Ovary (tissue), 9 donors: ENCODE results near the gene TNS1. TPM values are rescaled to one million over a fixed set of nuclear protein-coding genes. Genes with fewer than 3 reads are reported as not detected.

Experiments
- DNase-seq, 5 donors: peaks; one replicate each; pipeline ENCODE4 v3.0.0-alpha.2; 2019 to 2020
- H3K27ac ChIP-seq, 2 donors: fragments of 200-600 bp; one replicate each; pipeline versions ENCODE4 v1.5.1 to v1.8.0; 2019 to 2022
- H3K27me3 ChIP-seq: fragments of 200-600 bp; one replicate; pipeline ENCODE4 v1.8.0; 2022
- H3K36me3 ChIP-seq: fragments of 200-600 bp; sonication (generic); one replicate; pipeline ENCODE4 v1.5.1; 2019
- H3K4me1 ChIP-seq: one replicate; pipeline ENCODE4 v1.8.1; 2013; ENCODE audit warnings: mild to moderate bottlenecking, moderate library complexity; ENCODE audit not compliant: insufficient read depth
- H3K4me3 ChIP-seq: fragments of 200-600 bp; sonication (generic); one replicate; pipeline ENCODE4 v1.5.1; 2017
- H3K9me3 ChIP-seq, 2 donors: fragments of 200-600 bp in 1 of 2; sonication (generic) in 1 of 2; one replicate each; pipeline versions ENCODE4 v1.5.1 to v1.8.1; 2013 to 2019; ENCODE audit warnings: mild to moderate bottlenecking in 1 of 2, moderate library complexity in 1 of 2
- EP300 ChIP-seq: sonication (generic); formaldehyde crosslinking; IDR thresholded peaks from one replicate; pipeline ENCODE4 v1.6.1; 2017; ENCODE audit warnings: antibody characterized with exemption
- POLR2A ChIP-seq: fragments of 450-650 bp; IDR thresholded peaks from one replicate; pipeline ENCODE4 v1.6.1; 2017; ENCODE audit warnings: antibody characterized with exemption, mild to moderate bottlenecking, moderate library complexity
- WGBS, 3 donors: extraction: QIAGEN DNeasy Blood & Tissue Kit in 1 of 3; methylation state at CpG; one replicate each; pipeline versions ENCODE4 v1.1.5 to v1.1.7; 2013 to 2017; 5-methylcytosine and 5-hydroxymethylcytosine counted together
- intact Hi-C, 4 donors: fragments of 100-400 bp; cut with DNase I; formaldehyde crosslinking; loops; one replicate each; pipeline versions ENCODE4 v1.11.0 to v1.15.1; 2022 to 2023
- polyA plus RNA-seq, 2 donors: library from polyadenylated mRNA; stranded (reverse); fragments of 200-250 nt in 1 of 2; fragments of 350-450 nt in 1 of 2; fragmentation: Illumina TruSeq in 1 of 2; extraction: RNeasy Lipid Tissue Mini Kit (QIAGEN cat#74804) in 1 of 2; gene quantifications; one replicate each; pipeline ENCODE4 v1.2.3, GENCODE V29; 2013 to 2014
- total RNA-seq, 7 donors: library from RNA; depleted of rRNA in 2 of 7; stranded (reverse); fragments of >200 nt in 2 of 7; fragmentation: NEBNext Ultra II Directional in 3 of 7; extraction: Animal tissue kit (Norgen Biotek cat#: 25700) in 3 of 7; gene quantifications; one replicate each; pipeline versions ENCODE4 v1.1.0 to v1.2.4, GENCODE V29; 2016 to 2023
- TF ChIP-seq, protein P1 (sequence below), 3 donors: fragments of 450-650 bp in 2 of 3; fragments of 200-600 bp in 1 of 3; IDR thresholded peaks; one replicate each; pipeline versions ENCODE4 v1.5.1 to v1.8.0; 2016 to 2022; ENCODE audit warnings: antibody characterized with exemption in 3 of 3, mild to moderate bottlenecking in 1 of 3
- donor health status: DM: no; HTN: no; CAD: no; lungs with moderate emphysema.
- donor health status: DM: no; HTN: no; CAD: no.
- donor health status: Bipolar disorder and iron deficiency.
- donor health status: DM: yes; HTN: yes; CAD: no.
- donor health status: DM: no; HTN: no; CAD: no.
- donor health status: DM: yes; HTN: yes; CAD: no.

TNS1 gene
- total and polyA plus RNA-seq, 9 donors, result 140 to 568 (median 356) TPM

DNA sequence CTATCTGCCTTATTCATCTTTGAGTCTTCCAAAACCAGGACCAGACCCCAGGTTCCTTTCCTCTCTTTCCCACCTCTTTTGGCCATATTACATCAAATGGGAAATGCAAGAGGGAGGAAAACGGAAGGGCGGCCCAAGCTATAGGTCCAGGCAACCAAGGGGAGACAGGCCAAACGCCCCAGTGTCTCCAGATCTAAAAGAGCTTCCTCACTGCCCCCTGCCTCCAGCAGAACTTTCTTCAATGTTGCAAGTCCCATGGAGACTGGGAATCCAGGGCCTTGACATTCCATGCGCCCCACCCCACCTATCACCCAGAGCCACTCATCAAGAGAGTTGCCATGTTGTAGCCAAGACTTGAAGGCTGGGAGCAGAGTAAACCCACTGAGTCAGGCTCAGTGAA, 15.4 kb downstream of the TNS1 start:
- H3K36me3 ChIP-seq, result no peaks in the 10 kb centered on the region
- intact Hi-C loops, result loop anchor here in 3 of 4 donors (5.0 to 10.0 kb wide), 3 partner anchors 90 to 100 kb away; no protein-coding TSS in a partner anchor
- H3K4me1 ChIP-seq, result peaks cover 12% of the 10 kb centered on the region
- peak overlapping the region in 1 of 2 donors; percentile 32 for H3K27ac ChIP-seq
- H3K27me3 ChIP-seq, result no peaks in the 10 kb centered on the region
- WGBS, 3 donors, result 93 to 100% (median 95%) methylated on average over 4 of the region's 4 CpGs
- peak in 3 of 5 donors; percentile 16 to 34 (median 21) for DNase-seq
- H3K4me3 ChIP-seq, result no peak overlapping the region
- TF ChIP-seq POLR2A (no peak), EP300 (no peak)
- TF ChIP-seq, protein P1, sequence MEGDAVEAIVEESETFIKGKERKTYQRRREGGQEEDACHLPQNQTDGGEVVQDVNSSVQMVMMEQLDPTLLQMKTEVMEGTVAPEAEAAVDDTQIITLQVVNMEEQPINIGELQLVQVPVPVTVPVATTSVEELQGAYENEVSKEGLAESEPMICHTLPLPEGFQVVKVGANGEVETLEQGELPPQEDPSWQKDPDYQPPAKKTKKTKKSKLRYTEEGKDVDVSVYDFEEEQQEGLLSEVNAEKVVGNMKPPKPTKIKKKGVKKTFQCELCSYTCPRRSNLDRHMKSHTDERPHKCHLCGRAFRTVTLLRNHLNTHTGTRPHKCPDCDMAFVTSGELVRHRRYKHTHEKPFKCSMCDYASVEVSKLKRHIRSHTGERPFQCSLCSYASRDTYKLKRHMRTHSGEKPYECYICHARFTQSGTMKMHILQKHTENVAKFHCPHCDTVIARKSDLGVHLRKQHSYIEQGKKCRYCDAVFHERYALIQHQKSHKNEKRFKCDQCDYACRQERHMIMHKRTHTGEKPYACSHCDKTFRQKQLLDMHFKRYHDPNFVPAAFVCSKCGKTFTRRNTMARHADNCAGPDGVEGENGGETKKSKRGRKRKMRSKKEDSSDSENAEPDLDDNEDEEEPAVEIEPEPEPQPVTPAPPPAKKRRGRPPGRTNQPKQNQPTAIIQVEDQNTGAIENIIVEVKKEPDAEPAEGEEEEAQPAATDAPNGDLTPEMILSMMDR (IDR thresholded peaks at IDR 0.05), result no peak
- no peaks in the 10 kb centered on the region for H3K9me3 ChIP-seq

DNA sequence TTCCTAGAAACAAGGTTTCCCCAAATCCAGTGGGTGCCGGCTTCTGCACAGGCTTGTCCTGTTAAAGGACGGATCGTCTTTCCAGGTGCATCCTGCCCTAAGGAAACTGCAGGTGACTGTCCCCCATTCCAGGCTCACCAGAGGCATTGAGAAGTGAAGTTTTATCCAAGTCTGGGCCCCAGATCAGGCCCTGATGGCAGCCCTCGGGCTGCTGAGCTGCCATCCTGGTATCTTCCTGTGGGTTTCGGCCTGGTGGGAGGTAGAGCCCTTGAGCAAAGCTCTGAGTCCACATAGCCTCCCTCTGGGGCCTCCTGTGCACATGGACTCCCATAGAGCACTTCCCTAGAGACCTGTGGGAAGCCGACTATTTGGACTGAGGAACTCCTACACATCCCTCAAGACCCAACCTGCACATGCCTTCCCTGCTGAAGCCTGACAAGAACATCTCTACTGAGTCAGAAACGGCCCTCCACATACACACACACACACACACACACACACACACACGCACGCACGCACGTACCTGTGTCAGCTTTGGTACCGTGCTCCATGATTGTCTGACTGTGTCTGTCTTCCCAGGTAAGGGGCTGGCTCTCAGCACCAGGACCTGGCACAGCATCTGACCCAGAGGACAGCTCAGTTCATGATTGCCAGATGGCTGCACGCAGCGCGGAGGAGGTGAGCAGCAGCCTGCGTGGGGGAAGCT, 16.4 kb downstream of the TNS1 start:
- H3K4me1 ChIP-seq, result peaks cover 16% of the 10 kb centered on the region
- H3K27me3 ChIP-seq, result no peaks in the 10 kb centered on the region
- H3K27ac ChIP-seq, result peak overlapping the region in 1 of 2 donors; percentile 26
- H3K36me3 ChIP-seq, result no peaks in the 10 kb centered on the region
- DNase-seq, result peak in 3 of 5 donors; percentile 17 to 29 (median 23)
- H3K4me3 ChIP-seq, result no peak overlapping the region
- H3K9me3 ChIP-seq, result no peaks in the 10 kb centered on the region
- 86 to 90% (median 89%) methylated on average over 16 of the region's 16 CpGs for WGBS, 3 donors
- TF ChIP-seq POLR2A (no peak), EP300 (no peak)
- TF ChIP-seq, protein P1 (IDR thresholded peaks at IDR 0.05), result no peak
- intact Hi-C loops, result loop anchor here in 3 of 4 donors (5.0 to 10.0 kb wide), 3 partner anchors 89 to 99 kb away; no protein-coding TSS in a partner anchor

DNA sequence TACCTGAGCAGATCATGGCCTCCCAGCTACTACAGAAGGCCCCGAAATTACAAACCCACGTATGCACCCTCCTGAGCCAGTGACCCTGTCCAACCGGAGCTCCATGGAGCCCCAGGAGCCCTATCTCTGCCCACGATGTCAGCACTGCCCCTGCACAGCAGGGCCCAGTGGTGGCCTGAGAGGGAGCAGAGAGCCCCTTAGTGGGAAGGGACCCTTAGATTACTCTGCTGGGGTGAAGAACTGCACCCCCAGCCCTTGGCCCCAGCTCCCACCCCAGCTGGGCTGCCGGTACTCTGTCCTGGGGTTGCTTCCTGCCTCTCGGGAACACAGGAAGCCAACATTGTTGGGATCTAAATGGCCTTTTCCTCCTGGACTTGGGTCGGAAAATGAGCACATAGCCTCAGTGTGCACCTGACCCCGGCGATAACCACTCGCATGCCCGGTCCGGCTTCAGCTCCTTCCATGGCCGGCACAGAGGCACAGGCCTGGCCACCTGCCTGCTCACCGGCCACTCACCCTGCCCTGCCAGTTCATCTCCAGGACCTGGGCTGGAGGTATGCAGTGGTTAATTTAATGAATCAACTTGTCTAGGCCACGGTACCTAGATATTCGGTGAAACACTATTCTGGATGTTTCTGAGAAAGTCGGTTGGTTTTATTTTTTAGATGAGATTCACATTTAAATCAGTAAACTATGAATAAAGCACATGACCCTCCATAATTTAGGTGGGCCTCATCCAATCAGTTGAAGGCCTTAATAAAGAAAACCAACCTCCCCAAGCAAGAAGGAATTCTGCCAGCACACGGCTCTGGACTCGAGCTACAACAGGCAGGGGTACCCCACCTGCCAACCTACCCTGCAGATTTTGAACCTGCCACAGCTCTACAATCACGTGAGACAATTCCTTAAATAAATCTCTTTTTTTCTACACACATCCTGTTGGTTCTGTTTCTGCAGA, 19.2 kb downstream of the TNS1 start:
- H3K27me3 ChIP-seq, result no peaks in the 10 kb centered on the region
- peak in 3 of 5 donors; percentile 17 to 39 (median 26) for DNase-seq
- intact Hi-C loops, result loop anchor here in 1 of 4 donors (10.0 kb wide), 1 partner anchor 89 kb away; no protein-coding TSS in a partner anchor
- 81 to 89% (median 87%) methylated on average over 20 of the region's 20 CpGs for WGBS, 3 donors
- TF ChIP-seq POLR2A, result no peak
- TF ChIP-seq EP300, result no peak
- TF ChIP-seq, protein P1 (IDR thresholded peaks at IDR 0.05), result no peak
- H3K4me3 ChIP-seq, result no peak overlapping the region
- no peaks in the 10 kb centered on the region for H3K9me3 ChIP-seq
- H3K36me3 ChIP-seq, result no peaks in the 10 kb centered on the region
- H3K27ac ChIP-seq, result no peak overlapping the region
- H3K4me1 ChIP-seq, result peaks cover 30% of the 10 kb centered on the region

DNA sequence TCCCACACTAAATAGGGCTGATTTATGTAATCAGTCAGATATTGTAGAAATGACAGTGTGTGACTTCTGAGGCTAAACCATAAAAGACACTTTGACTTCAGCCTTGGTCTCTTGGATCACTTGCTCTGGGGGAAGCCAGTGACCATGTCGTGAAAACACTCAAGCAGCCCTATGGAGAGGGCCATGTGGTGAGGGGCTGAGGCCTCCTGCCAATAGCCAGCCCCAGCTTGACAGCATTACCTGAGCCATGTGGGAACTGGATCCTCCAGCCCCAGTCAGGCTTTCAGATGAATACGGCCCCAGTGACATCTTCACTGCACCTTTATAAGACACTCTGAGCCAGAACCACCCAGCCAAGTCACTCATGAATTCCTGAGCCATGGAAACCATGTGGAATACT, 20.8 kb downstream of the TNS1 start:
- peak in 2 of 5 donors; percentile 12 to 23 for DNase-seq
- WGBS, 3 donors, result 96 to 100% (median 100%) methylated on average over 2 of the region's 2 CpGs
- Histone ChIP-seq H3K9me3 (no peaks in the 10 kb centered on the region), H3K27ac (peak overlapping the region in 1 of 2 donors; percentile 91), H3K27me3 (no peaks in the 10 kb centered on the region), H3K36me3 (no peaks in the 10 kb centered on the region), H3K4me1 (peaks cover 31% of the 10 kb centered on the region), H3K4me3 (no peak overlapping the region)
- intact Hi-C loops, result loop anchor here in 1 of 4 donors (10.0 kb wide), 1 partner anchor 87 kb away; no protein-coding TSS in a partner anchor
- TF ChIP-seq EP300 (no peak), POLR2A (no peak)
- TF ChIP-seq, protein P1 (IDR thresholded peaks at IDR 0.05), result no peak
